Activated T-cell treated with anti-CD3 and anti-CD28 coated beads, Interleukin-2, amount 50 U/mL, for 48 hours (primary cell): Measurements from ENCODE around the gene ANKH.

Experiments
- DNase-seq, 2 experiments: peaks; one replicate each; pipeline ENCODE4 v3.0.0-alpha.2; 2020

ANKH gene

DNA sequence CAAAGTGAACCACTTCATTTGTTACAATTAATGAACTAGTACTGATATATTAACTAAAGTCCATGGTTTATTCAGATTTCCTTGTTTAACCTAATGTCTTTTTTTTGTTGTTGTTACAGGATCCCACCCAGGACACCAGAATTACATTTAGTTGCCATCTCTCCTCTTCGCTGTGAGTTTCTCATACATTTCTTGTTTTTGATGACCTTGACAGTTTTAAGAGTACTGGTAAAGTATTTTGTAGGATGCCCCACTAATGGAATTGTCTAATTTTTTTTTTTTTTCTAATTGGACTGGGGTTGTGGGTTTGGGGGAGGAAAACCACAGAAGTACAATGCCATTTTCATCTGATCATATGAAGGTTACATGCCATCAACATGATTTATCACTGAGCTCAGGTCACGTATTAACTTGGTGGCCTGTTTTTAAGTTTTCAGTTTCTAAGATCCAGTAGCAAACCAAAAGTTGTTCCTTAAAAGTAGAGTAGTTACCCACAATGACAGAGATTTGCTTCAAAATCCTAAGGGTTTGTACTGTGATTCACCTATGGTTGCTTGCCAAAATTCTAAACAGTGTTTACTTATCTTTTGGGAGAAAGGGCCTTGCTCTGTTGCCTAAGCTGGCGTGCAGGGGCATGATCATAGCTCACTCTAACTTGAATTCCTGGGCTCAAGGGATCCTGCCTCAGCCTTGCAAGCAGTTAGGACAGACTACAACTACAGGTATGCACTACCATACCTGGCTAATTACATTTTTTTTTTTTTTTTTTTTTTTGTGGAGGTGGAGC, 211.6 kb downstream of the ANKH start:
- DNase-seq, result no peak

DNA sequence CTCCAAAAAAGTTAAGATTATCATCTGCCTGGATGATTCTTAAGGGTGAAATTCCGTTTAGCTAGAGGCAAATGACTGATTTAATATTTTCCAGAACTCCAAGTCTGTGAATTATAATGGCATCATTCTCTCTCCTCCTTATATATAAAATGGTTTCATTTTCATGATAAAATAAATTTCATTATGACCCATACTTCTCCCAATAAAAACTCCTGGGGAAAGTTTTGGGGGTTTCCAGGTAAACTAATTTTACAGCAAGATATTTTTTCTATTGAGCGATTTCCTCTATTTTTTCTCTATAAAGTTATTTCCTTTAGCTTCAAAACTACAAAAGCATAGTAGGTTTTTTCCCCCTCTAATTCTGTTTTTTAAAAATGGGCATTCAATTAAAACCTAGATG, 214.7 kb downstream of the ANKH start:
- DNase-seq, result no peak

DNA sequence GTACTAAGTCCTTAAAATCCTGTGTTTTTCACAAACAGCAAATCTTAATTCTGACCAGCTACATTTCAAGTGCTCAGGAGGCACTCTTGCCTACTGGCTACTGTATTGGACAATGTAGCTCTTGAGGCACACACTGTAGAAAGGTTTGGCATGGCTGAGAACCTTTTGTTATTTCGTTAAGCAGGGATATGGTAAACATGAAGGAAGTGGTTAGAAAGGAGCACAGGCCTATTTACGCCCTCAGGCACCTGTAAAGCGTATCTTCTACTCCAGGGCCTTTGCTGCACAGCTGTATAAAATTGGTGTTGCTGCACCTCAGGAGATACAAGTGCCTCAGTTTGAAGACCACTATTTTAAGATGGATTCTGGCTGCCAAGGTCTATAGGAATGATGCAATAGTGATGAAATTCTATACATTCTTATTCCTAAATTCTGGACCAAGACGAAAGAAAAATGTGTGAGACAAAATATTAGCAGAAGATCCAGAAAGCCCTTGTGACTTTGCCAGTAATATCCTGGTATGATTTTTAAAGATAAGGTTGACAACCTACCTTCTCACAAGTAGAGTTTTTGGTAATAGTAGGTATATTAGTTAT, 216.3 kb downstream of the ANKH start:
- DNase-seq, result no peak
